ENCODE measurements around the gene ACSL6.

DNA sequence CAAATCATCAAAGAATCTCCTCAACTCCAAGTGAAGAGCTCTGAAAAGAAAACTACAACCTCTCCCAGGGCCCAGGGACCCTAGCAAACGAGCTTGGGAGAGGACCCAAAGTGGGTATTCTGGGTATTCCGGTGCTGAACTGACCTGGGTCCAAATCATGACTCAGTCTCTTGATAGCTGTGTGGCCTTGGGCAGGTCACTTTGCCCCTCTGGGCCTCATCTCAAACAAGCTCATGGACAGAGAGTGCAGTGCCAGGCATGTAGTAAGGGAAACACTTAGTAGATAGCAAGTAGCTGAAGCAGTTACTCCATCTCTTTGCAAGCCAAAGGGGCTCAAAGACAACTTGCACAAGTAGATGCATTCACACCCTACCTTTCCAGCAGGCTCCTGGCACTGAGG lies 12.4 kb downstream of the ACSL6 start:
- no peak for TF ChIP-seq POLR2A (IDR thresholded peaks at IDR 0.05)
- TF ChIP-seq, protein P1, sequence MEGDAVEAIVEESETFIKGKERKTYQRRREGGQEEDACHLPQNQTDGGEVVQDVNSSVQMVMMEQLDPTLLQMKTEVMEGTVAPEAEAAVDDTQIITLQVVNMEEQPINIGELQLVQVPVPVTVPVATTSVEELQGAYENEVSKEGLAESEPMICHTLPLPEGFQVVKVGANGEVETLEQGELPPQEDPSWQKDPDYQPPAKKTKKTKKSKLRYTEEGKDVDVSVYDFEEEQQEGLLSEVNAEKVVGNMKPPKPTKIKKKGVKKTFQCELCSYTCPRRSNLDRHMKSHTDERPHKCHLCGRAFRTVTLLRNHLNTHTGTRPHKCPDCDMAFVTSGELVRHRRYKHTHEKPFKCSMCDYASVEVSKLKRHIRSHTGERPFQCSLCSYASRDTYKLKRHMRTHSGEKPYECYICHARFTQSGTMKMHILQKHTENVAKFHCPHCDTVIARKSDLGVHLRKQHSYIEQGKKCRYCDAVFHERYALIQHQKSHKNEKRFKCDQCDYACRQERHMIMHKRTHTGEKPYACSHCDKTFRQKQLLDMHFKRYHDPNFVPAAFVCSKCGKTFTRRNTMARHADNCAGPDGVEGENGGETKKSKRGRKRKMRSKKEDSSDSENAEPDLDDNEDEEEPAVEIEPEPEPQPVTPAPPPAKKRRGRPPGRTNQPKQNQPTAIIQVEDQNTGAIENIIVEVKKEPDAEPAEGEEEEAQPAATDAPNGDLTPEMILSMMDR (IDR thresholded peaks at IDR 0.05) = no peak
- TF ChIP-seq POLR2AphosphoS5 (IDR thresholded peaks at IDR 0.05) = no peak
